MG63 (cell line): ENCODE results near the gene SPECC1. TPM values are rescaled to one million over a fixed set of nuclear protein-coding genes. Genes with fewer than 3 reads are reported as not detected.
"Not testable (repeated sequence)": the region's sequence is repeated elsewhere in the genome, so short reads cannot be mapped to it uniquely, and the experiment has no call there.

ENCODE experiments used
- DNase-seq: peaks from one replicate; pipeline ENCODE4 v3.0.0-alpha.2; 2020
- H3K27me3 ChIP-seq: fragments of 250-450 bp; sonication (Bioruptor Pico); 2 replicates; pipeline ENCODE4 v1.5.1; 2020; ENCODE audit warnings: mild to moderate bottlenecking, moderate library complexity
- H3K36me3 ChIP-seq: fragments of 250-450 bp; sonication (Bioruptor Pico); 2 replicates; pipeline ENCODE4 v1.5.1; 2020; ENCODE audit warnings: mild to moderate bottlenecking, moderate library complexity
- H3K4me3 ChIP-seq: fragments of 250-450 bp; sonication (Bioruptor Pico); 2 replicates; pipeline ENCODE4 v1.5.1; 2020; ENCODE audit warnings: mild to moderate bottlenecking, moderate library complexity
- H3K9me3 ChIP-seq: fragments of 250-450 bp; sonication (Bioruptor Pico); 2 replicates; pipeline ENCODE4 v1.5.1; 2020; ENCODE audit warnings: mild to moderate bottlenecking, moderate library complexity
- total RNA-seq: library from RNA; depleted of rRNA; stranded (reverse); fragments of >200 nt; shearing (Covaris generic); gene quantifications from 2 replicates; pipeline ENCODE4 v1.2.3, GENCODE V29; 2014; ENCODE audit warnings: low replicate concordance; rRNA removed

Gene SPECC1
- 12.7 and 13.7 TPM in 2 replicates for total RNA-seq

- peak; percentile 72 for DNase-seq
- no peaks in the 10 kb centered on the region for H3K9me3 ChIP-seq
These were observed at the start of gene SPECC1 for GRCh38 chr17:20009302-20010098. TSS of gene SPECC1 (plus strand) at chr17:20009359. CDS start at chr17:20096652, 87,293 bp downstream.

GRCh38 chr17:19962954-19963353 is 46.2 kb upstream of the SPECC1 start:
- H3K9me3 ChIP-seq, DNase-seq, H3K27me3 ChIP-seq, H3K4me3 ChIP-seq: not testable (repeated sequence)
- H3K36me3 ChIP-seq: peaks cover 33% of the 10 kb centered on the region

More at GRCh38 chr17:20009302-20010098, at the start of gene SPECC1:
- Histone ChIP-seq H3K27me3 (no peaks in the 10 kb centered on the region), H3K4me3 (peak within 1 kb of the TSS; percentile 50), H3K36me3 (no peaks in the 10 kb centered on the region)

GRCh38 chr17:19973156-19973555 is 36.0 kb upstream of the SPECC1 start:
- no peak for DNase-seq
- no peaks in the 10 kb centered on the region for H3K9me3 ChIP-seq
- no peak overlapping the region for H3K4me3 ChIP-seq
- H3K27me3 ChIP-seq: no peaks in the 10 kb centered on the region
- peaks cover 10% of the 10 kb centered on the region for H3K36me3 ChIP-seq

- DNase-seq: no peak
- Histone ChIP-seq H3K4me3 (no peak overlapping the region), H3K9me3 (no peaks in the 10 kb centered on the region)
These were observed 33.6 kb upstream of the SPECC1 start for GRCh38 chr17:19975601-19976000.

GRCh38 chr17:19977293-19978208 is 31.6 kb upstream of the SPECC1 start, which contains the start of gene AKAP10:
TSS of gene AKAP10 (minus strand) at chr17:19977828. CDS start at chr17:19977679, 149 bp downstream.
- Histone ChIP-seq H3K9me3 (no peaks in the 10 kb centered on the region), H3K4me3 (peak within 1 kb of the TSS; percentile 84), H3K27me3 (no peaks in the 10 kb centered on the region), H3K36me3 (no peaks in the 10 kb centered on the region; the same call in none of the 2 replicates)
- DNase-seq: peak; percentile 85

More at GRCh38 chr17:19975601-19976000, 33.6 kb upstream of the SPECC1 start:
- Histone ChIP-seq H3K36me3 (peaks cover 6% of the 10 kb centered on the region), H3K27me3 (no peaks in the 10 kb centered on the region)

GRCh38 chr17:19978209-19978802 is 30.9 kb upstream of the SPECC1 start:
- H3K27me3 ChIP-seq: no peaks in the 10 kb centered on the region
- no peak for DNase-seq
- no peaks in the 10 kb centered on the region; the same call in none of the 2 replicates for H3K36me3 ChIP-seq
- no peaks in the 10 kb centered on the region for H3K9me3 ChIP-seq
- H3K4me3 ChIP-seq: peak overlapping the region; percentile 84

GRCh38 chr17:19978805-19979211 is 30.4 kb upstream of the SPECC1 start:
- Histone ChIP-seq H3K36me3 (no peaks in the 10 kb centered on the region; the same call in none of the 2 replicates), H3K4me3 (no peak overlapping the region; the same call in 1 of the 2 replicates), H3K9me3 (no peaks in the 10 kb centered on the region), H3K27me3 (no peaks in the 10 kb centered on the region)
- no peak for DNase-seq

- Histone ChIP-seq H3K4me3 (no peak overlapping the region), H3K27me3 (no peaks in the 10 kb centered on the region), H3K36me3 (no peaks in the 10 kb centered on the region; the same call in 1 of the 2 replicates), H3K9me3 (no peaks in the 10 kb centered on the region)
- DNase-seq: no peak
These were observed 29.0 kb upstream of the SPECC1 start for GRCh38 chr17:19979917-19980770.

- Histone ChIP-seq H3K4me3 (no peak overlapping the region), H3K27me3 (no peaks in the 10 kb centered on the region), H3K9me3 (no peaks in the 10 kb centered on the region), H3K36me3 (no peaks in the 10 kb centered on the region)
- no peak for DNase-seq
These were observed 22.0 kb upstream of the SPECC1 start for GRCh38 chr17:19986941-19987861.

- Histone ChIP-seq H3K27me3 (no peaks in the 10 kb centered on the region), H3K4me3 (no peak overlapping the region), H3K36me3 (no peaks in the 10 kb centered on the region), H3K9me3 (no peaks in the 10 kb centered on the region)
- DNase-seq: no peak
These were observed 21.3 kb upstream of the SPECC1 start for GRCh38 chr17:19987897-19988296.

GRCh38 chr17:19991252-19991885 is 17.8 kb upstream of the SPECC1 start:
- H3K4me3 ChIP-seq: no peak overlapping the region
- H3K36me3 ChIP-seq: no peaks in the 10 kb centered on the region
- DNase-seq: no peak
- no peaks in the 10 kb centered on the region for H3K9me3 ChIP-seq
- no peaks in the 10 kb centered on the region for H3K27me3 ChIP-seq

- no peaks in the 10 kb centered on the region for H3K36me3 ChIP-seq
- H3K9me3 ChIP-seq: no peaks in the 10 kb centered on the region
- H3K4me3 ChIP-seq: no peak overlapping the region
- peak; percentile 71 for DNase-seq
- H3K27me3 ChIP-seq: no peaks in the 10 kb centered on the region
These were observed 16.1 kb upstream of the SPECC1 start for GRCh38 chr17:19992803-19993713.

GRCh38 chr17:19996086-19996485 is 13.1 kb upstream of the SPECC1 start:
- no peaks in the 10 kb centered on the region for H3K36me3 ChIP-seq
- no peaks in the 10 kb centered on the region for H3K27me3 ChIP-seq
- no peak overlapping the region for H3K4me3 ChIP-seq
- DNase-seq: no peak
- H3K9me3 ChIP-seq: no peaks in the 10 kb centered on the region

- H3K27me3 ChIP-seq: no peaks in the 10 kb centered on the region
- H3K36me3 ChIP-seq: no peaks in the 10 kb centered on the region
- H3K4me3 ChIP-seq: no peak overlapping the region
- no peaks in the 10 kb centered on the region for H3K9me3 ChIP-seq
- DNase-seq: peak; percentile 14
These were observed 12.7 kb upstream of the SPECC1 start for GRCh38 chr17:19996502-19996901.
